ENCODE results near the gene MAP3K1.

MAP3K1 gene

GRCh38 chr5:56853698-56854097 lies 38.3 kb downstream of the MAP3K1 start:
- Histone ChIP-seq H3K36me3 (peaks cover 16% of the 10 kb centered on the region), H3K27me3 (no peaks in the 10 kb centered on the region), H3K4me3 (ENCODE audit: low read depth in 1 of 2, low read length in 1 of 2) (no peak overlapping the region), H3K4me1 (ENCODE audit: control insufficient read depth in 1 of 2, insufficient read depth in 1 of 2, low read depth in 1 of 2, low read length in 1 of 2) (peaks cover 10 to 46% of the 10 kb centered on the region in 2 experiments), H3K27ac (peak overlapping the region; percentile 21), H3K9me3 (no peaks in the 10 kb centered on the region)
- no peak for TF ChIP-seq CTCF (IDR thresholded peaks at IDR 0.05)

- H3K9me3 ChIP-seq, result no peaks in the 10 kb centered on the region
- H3K4me1 ChIP-seq (ENCODE audit: control insufficient read depth in 1 of 2, insufficient read depth in 1 of 2, low read depth in 1 of 2, low read length in 1 of 2), result peaks cover 6 to 35% of the 10 kb centered on the region in 2 experiments
- H3K27me3 ChIP-seq, result no peaks in the 10 kb centered on the region
- peaks cover 25% of the 10 kb centered on the region for H3K36me3 ChIP-seq
- no peak for TF ChIP-seq CTCF (IDR thresholded peaks at IDR 0.05)
- no peak overlapping the region for H3K4me3 ChIP-seq (ENCODE audit: low read depth in 1 of 2, low read length in 1 of 2)
- peak overlapping the region; percentile 11 for H3K27ac ChIP-seq
Measured at GRCh38 chr5:56854920-56855319, 39.6 kb downstream of the MAP3K1 start.

GRCh38 chr5:56856541-56857178 lies 41.3 kb downstream of the MAP3K1 start:
- peaks cover 37% of the 10 kb centered on the region for H3K36me3 ChIP-seq
- H3K4me3 ChIP-seq (ENCODE audit: low read depth in 1 of 2, low read length in 1 of 2), result no peak overlapping the region
- no peak overlapping the region for H3K27ac ChIP-seq
- TF ChIP-seq CTCF (IDR thresholded peaks at IDR 0.05), result no peak
- no peaks in the 10 kb centered on the region for H3K27me3 ChIP-seq
- H3K4me1 ChIP-seq (ENCODE audit: control insufficient read depth in 1 of 2, insufficient read depth in 1 of 2, low read depth in 1 of 2, low read length in 1 of 2), result peaks cover 2 to 25% of the 10 kb centered on the region in 2 experiments
- no peaks in the 10 kb centered on the region for H3K9me3 ChIP-seq

GRCh38 chr5:56858777-56859442 lies 43.6 kb downstream of the MAP3K1 start:
- Histone ChIP-seq H3K27ac (no peak overlapping the region), H3K36me3 (peaks cover 60% of the 10 kb centered on the region)

GRCh38 chr5:56861893-56862485 lies 46.6 kb downstream of the MAP3K1 start:
- H3K27ac ChIP-seq, result no peak overlapping the region

More at GRCh38 chr5:56858777-56859442, 43.6 kb downstream of the MAP3K1 start:
- H3K4me1 ChIP-seq (ENCODE audit: control insufficient read depth in 1 of 2, insufficient read depth in 1 of 2, low read depth in 1 of 2, low read length in 1 of 2), result peaks cover 0 to 8% of the 10 kb centered on the region in 2 experiments
- no peak overlapping the region for H3K4me3 ChIP-seq (ENCODE audit: low read depth in 1 of 2, low read length in 1 of 2)
- no peaks in the 10 kb centered on the region for H3K27me3 ChIP-seq
- no peaks in the 10 kb centered on the region for H3K9me3 ChIP-seq
- TF ChIP-seq CTCF (IDR thresholded peaks at IDR 0.05), result no peak

More at GRCh38 chr5:56861893-56862485, 46.6 kb downstream of the MAP3K1 start:
- TF ChIP-seq CTCF (IDR thresholded peaks at IDR 0.05), result no peak
- H3K4me3 ChIP-seq (ENCODE audit: low read depth in 1 of 2, low read length in 1 of 2), result no peak overlapping the region
- H3K36me3 ChIP-seq, result peaks cover 89% of the 10 kb centered on the region
- H3K4me1 ChIP-seq (ENCODE audit: control insufficient read depth in 1 of 2, insufficient read depth in 1 of 2, low read depth in 1 of 2, low read length in 1 of 2), result no peaks in the 10 kb centered on the region
- no peaks in the 10 kb centered on the region for H3K27me3 ChIP-seq
- no peaks in the 10 kb centered on the region for H3K9me3 ChIP-seq
